Stimulated activated CD8-positive, alpha-beta memory T cell treated with anti-CD3 and anti-CD28 coated beads, Interleukin-4, amount 100 ng/mL, for 1 hour (primary cell): ENCODE results near the gene CAPN6.

Source experiments
- DNase-seq, 2 donors: peaks; one replicate each; pipeline ENCODE4 v3.0.0-alpha.2; 2020; ENCODE audit warnings: low read depth in 2 of 2, low spot score in 1 of 2

The CAPN6 gene

GRCh38 chrX:111200327-111200726 is 70.0 kb downstream of the CAPN6 start:
- DNase-seq = no peak

GRCh38 chrX:111199505-111199904 is 70.8 kb downstream of the CAPN6 start:
- no peak for DNase-seq
